ENCODE measurements around the gene FBXL17. TPM values are rescaled to one million over a fixed set of nuclear protein-coding genes. Genes with fewer than 3 reads are reported as not detected.

FBXL17 gene
- total and polyA plus RNA-seq, 5 donors from 2014 or later: 3.8 to 27.7 (median 6.4) TPM

- H3K4me3 ChIP-seq (ENCODE audit: low read depth, low read length): no peak overlapping the region
- no peaks in the 10 kb centered on the region for H3K36me3 ChIP-seq (ENCODE audit: control insufficient read depth, insufficient read depth, low read length)
- no peak overlapping the region for H3K27ac ChIP-seq (ENCODE audit: insufficient read depth, low read length, poor library complexity, severe bottlenecking)
- no peaks in the 10 kb centered on the region for H3K4me1 ChIP-seq (ENCODE audit: control insufficient read depth, insufficient read depth, low read length, poor library complexity, severe bottlenecking)
- H3K27ac Mint-ChIP-seq: peak overlapping the region in 2 of 3 donors; percentile 22 to 48
- ATAC-seq (ENCODE audit: low read depth in 2 of 2) (no peak), DNase-seq (peak in 1 of 3 donors; percentile 7)
- H3K36me3 Mint-ChIP-seq: peaks cover 9% of the 10 kb centered on the region
- no peaks in the 10 kb centered on the region for H3K27me3 Mint-ChIP-seq
- H3K4me1 Mint-ChIP-seq: peaks cover 0 to 6% (median 3%) of the 10 kb centered on the region in 4 donors
- H3K9me3 ChIP-seq (ENCODE audit: control insufficient read depth in 2 of 2, low read length in 2 of 2): no peaks in the 10 kb centered on the region
- H3K9me3 Mint-ChIP-seq: no peaks in the 10 kb centered on the region
- no peak overlapping the region for H3K4me3 Mint-ChIP-seq
- H3K27me3 ChIP-seq (ENCODE audit: control insufficient read depth, insufficient read depth, low read length): no peaks in the 10 kb centered on the region
These were observed 235.7 kb downstream of the FBXL17 start for GRCh38 chr5:108146222-108146621.

- H3K27ac Mint-ChIP-seq: no peak overlapping the region
- Histone ChIP-seq H3K4me1 (ENCODE audit: control insufficient read depth, insufficient read depth, low read length, poor library complexity, severe bottlenecking) (no peaks in the 10 kb centered on the region), H3K27ac (ENCODE audit: insufficient read depth, low read length, poor library complexity, severe bottlenecking) (no peak overlapping the region), H3K27me3 (ENCODE audit: control insufficient read depth, insufficient read depth, low read length) (no peaks in the 10 kb centered on the region), H3K4me3 (ENCODE audit: low read depth, low read length) (no peak overlapping the region), H3K36me3 (ENCODE audit: control insufficient read depth, insufficient read depth, low read length) (no peaks in the 10 kb centered on the region), H3K9me3 (ENCODE audit: control insufficient read depth in 2 of 2, low read length in 2 of 2) (no peaks in the 10 kb centered on the region)
- no peaks in the 10 kb centered on the region for H3K9me3 Mint-ChIP-seq
- no peak for ATAC-seq (ENCODE audit: low read depth in 2 of 2)
- no peaks in the 10 kb centered on the region for H3K27me3 Mint-ChIP-seq
- peaks cover 9% of the 10 kb centered on the region for H3K36me3 Mint-ChIP-seq
- no peak overlapping the region for H3K4me3 Mint-ChIP-seq
- DNase-seq: no peak
- H3K4me1 Mint-ChIP-seq: peaks cover 0 to 6% (median 3%) of the 10 kb centered on the region in 4 donors
These were observed 236.5 kb downstream of the FBXL17 start for GRCh38 chr5:108145351-108145750.

GRCh38 chr5:108144332-108144731 is 237.6 kb downstream of the FBXL17 start:
- DNase-seq (no peak), ATAC-seq (ENCODE audit: low read depth in 2 of 2) (no peak)
- H3K4me3 Mint-ChIP-seq: no peak overlapping the region
- H3K9me3 Mint-ChIP-seq: no peaks in the 10 kb centered on the region
- Histone ChIP-seq H3K4me3 (ENCODE audit: low read depth, low read length) (no peak overlapping the region), H3K4me1 (ENCODE audit: control insufficient read depth, insufficient read depth, low read length, poor library complexity, severe bottlenecking) (no peaks in the 10 kb centered on the region), H3K27ac (ENCODE audit: insufficient read depth, low read length, poor library complexity, severe bottlenecking) (no peak overlapping the region), H3K36me3 (ENCODE audit: control insufficient read depth, insufficient read depth, low read length) (no peaks in the 10 kb centered on the region), H3K9me3 (ENCODE audit: control insufficient read depth in 2 of 2, low read length in 2 of 2) (no peaks in the 10 kb centered on the region), H3K27me3 (ENCODE audit: control insufficient read depth, insufficient read depth, low read length) (no peaks in the 10 kb centered on the region)
- no peak overlapping the region for H3K27ac Mint-ChIP-seq
- H3K36me3 Mint-ChIP-seq: peaks cover 9% of the 10 kb centered on the region
- H3K27me3 Mint-ChIP-seq: no peaks in the 10 kb centered on the region
- H3K4me1 Mint-ChIP-seq: peaks cover 0 to 5% (median 2%) of the 10 kb centered on the region in 4 donors

- no peaks in the 10 kb centered on the region for H3K27me3 Mint-ChIP-seq
- Histone ChIP-seq H3K4me3 (ENCODE audit: low read depth, low read length) (no peak overlapping the region), H3K27ac (ENCODE audit: insufficient read depth, low read length, poor library complexity, severe bottlenecking) (no peak overlapping the region), H3K36me3 (ENCODE audit: control insufficient read depth, insufficient read depth, low read length) (no peaks in the 10 kb centered on the region), H3K27me3 (ENCODE audit: control insufficient read depth, insufficient read depth, low read length) (no peaks in the 10 kb centered on the region), H3K4me1 (ENCODE audit: control insufficient read depth, insufficient read depth, low read length, poor library complexity, severe bottlenecking) (no peaks in the 10 kb centered on the region), H3K9me3 (ENCODE audit: control insufficient read depth in 2 of 2, low read length in 2 of 2) (no peaks in the 10 kb centered on the region)
- H3K9me3 Mint-ChIP-seq: no peaks in the 10 kb centered on the region
- DNase-seq (no peak), ATAC-seq (ENCODE audit: low read depth in 2 of 2) (no peak)
- H3K4me1 Mint-ChIP-seq: peaks cover 0 to 5% (median 2%) of the 10 kb centered on the region in 4 donors
- H3K36me3 Mint-ChIP-seq: peaks cover 9% of the 10 kb centered on the region
- no peak overlapping the region for H3K4me3 Mint-ChIP-seq
- H3K27ac Mint-ChIP-seq: no peak overlapping the region
These were observed 238.3 kb downstream of the FBXL17 start for GRCh38 chr5:108143581-108143980.

DNA sequence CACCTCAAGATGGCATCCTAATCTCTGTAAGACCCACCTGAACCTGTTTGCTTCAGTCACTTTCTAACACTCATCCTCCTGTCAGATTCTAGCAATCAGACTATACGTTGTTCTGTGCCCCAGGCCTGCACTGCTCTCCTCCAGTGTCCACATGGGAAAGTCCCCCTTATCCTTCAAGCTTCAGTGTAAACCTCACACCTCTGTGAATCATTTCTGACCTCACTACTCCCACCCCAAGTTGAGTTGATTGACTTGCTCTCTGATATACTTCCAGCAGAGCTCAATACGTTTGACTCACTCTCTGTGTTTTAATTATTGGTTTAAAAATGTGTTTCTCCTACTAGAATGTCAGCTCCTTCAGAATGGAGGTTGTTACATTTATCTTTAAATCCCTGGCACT is 240.2 kb downstream of the FBXL17 start:
- Mint-ChIP-seq H3K36me3 (peaks cover 3% of the 10 kb centered on the region), H3K27me3 (no peaks in the 10 kb centered on the region)

GRCh38 chr5:108136493-108136892 is 245.4 kb downstream of the FBXL17 start:
- H3K4me3 Mint-ChIP-seq: no peak overlapping the region
- H3K36me3 ChIP-seq (ENCODE audit: control insufficient read depth, insufficient read depth, low read length): no peaks in the 10 kb centered on the region
- DNase-seq: no peak
- H3K9me3 ChIP-seq (ENCODE audit: control insufficient read depth in 2 of 2, low read length in 2 of 2): no peaks in the 10 kb centered on the region
- H3K27ac ChIP-seq (ENCODE audit: insufficient read depth, low read length, poor library complexity, severe bottlenecking): no peak overlapping the region
- peaks cover 9% of the 10 kb centered on the region for H3K36me3 Mint-ChIP-seq
- H3K4me1 ChIP-seq (ENCODE audit: control insufficient read depth, insufficient read depth, low read length, poor library complexity, severe bottlenecking): no peaks in the 10 kb centered on the region
- H3K27me3 ChIP-seq (ENCODE audit: control insufficient read depth, insufficient read depth, low read length): no peaks in the 10 kb centered on the region
- no peak for ATAC-seq (ENCODE audit: low read depth in 2 of 2)
- H3K4me3 ChIP-seq (ENCODE audit: low read depth, low read length): no peak overlapping the region
- no peak overlapping the region for H3K27ac Mint-ChIP-seq
- H3K9me3 Mint-ChIP-seq: no peaks in the 10 kb centered on the region
- no peaks in the 10 kb centered on the region for H3K4me1 Mint-ChIP-seq
- no peaks in the 10 kb centered on the region for H3K27me3 Mint-ChIP-seq

More for the DNA sequence above, 240.2 kb downstream of the FBXL17 start:
- H3K36me3 ChIP-seq (ENCODE audit: control insufficient read depth, insufficient read depth, low read length): no peaks in the 10 kb centered on the region
- DNase-seq: no peak
- Mint-ChIP-seq H3K27ac (no peak overlapping the region), H3K9me3 (no peaks in the 10 kb centered on the region), H3K4me1 (peaks cover 0 to 5% (median 2%) of the 10 kb centered on the region in 4 donors), H3K4me3 (no peak overlapping the region)
- no peaks in the 10 kb centered on the region for H3K4me1 ChIP-seq (ENCODE audit: control insufficient read depth, insufficient read depth, low read length, poor library complexity, severe bottlenecking)
- H3K4me3 ChIP-seq (ENCODE audit: low read depth, low read length): no peak overlapping the region
- no peaks in the 10 kb centered on the region for H3K9me3 ChIP-seq (ENCODE audit: control insufficient read depth in 2 of 2, low read length in 2 of 2)
- no peak for ATAC-seq (ENCODE audit: low read depth in 2 of 2)
- no peaks in the 10 kb centered on the region for H3K27me3 ChIP-seq (ENCODE audit: control insufficient read depth, insufficient read depth, low read length)
- no peak overlapping the region for H3K27ac ChIP-seq (ENCODE audit: insufficient read depth, low read length, poor library complexity, severe bottlenecking)

- DNase-seq: no peak
- H3K27ac Mint-ChIP-seq: no peak overlapping the region
- Histone ChIP-seq H3K36me3 (ENCODE audit: control insufficient read depth, insufficient read depth, low read length) (no peaks in the 10 kb centered on the region), H3K27me3 (ENCODE audit: control insufficient read depth, insufficient read depth, low read length) (no peaks in the 10 kb centered on the region), H3K9me3 (ENCODE audit: control insufficient read depth in 2 of 2, low read length in 2 of 2) (no peaks in the 10 kb centered on the region), H3K4me1 (ENCODE audit: control insufficient read depth, insufficient read depth, low read length, poor library complexity, severe bottlenecking) (no peaks in the 10 kb centered on the region), H3K27ac (ENCODE audit: insufficient read depth, low read length, poor library complexity, severe bottlenecking) (no peak overlapping the region), H3K4me3 (ENCODE audit: low read depth, low read length) (no peak overlapping the region)
- ATAC-seq (ENCODE audit: low read depth in 2 of 2): no peak
- no peaks in the 10 kb centered on the region for H3K9me3 Mint-ChIP-seq
- peaks cover 0 to 11% (median 3%) of the 10 kb centered on the region in 4 donors for H3K4me1 Mint-ChIP-seq
- H3K4me3 Mint-ChIP-seq: no peak overlapping the region
- H3K27me3 Mint-ChIP-seq: no peaks in the 10 kb centered on the region
- peaks cover 9% of the 10 kb centered on the region for H3K36me3 Mint-ChIP-seq
These were observed 252.8 kb downstream of the FBXL17 start for GRCh38 chr5:108129129-108129528.

GRCh38 chr5:108125771-108126511 is 256.0 kb downstream of the FBXL17 start:
- H3K4me1 Mint-ChIP-seq: peaks cover 0 to 11% (median 2%) of the 10 kb centered on the region in 4 donors
- no peaks in the 10 kb centered on the region for H3K27me3 Mint-ChIP-seq
- H3K4me3 ChIP-seq (ENCODE audit: low read depth, low read length): no peak overlapping the region
- H3K36me3 ChIP-seq (ENCODE audit: control insufficient read depth, insufficient read depth, low read length): no peaks in the 10 kb centered on the region
- H3K4me1 ChIP-seq (ENCODE audit: control insufficient read depth, insufficient read depth, low read length, poor library complexity, severe bottlenecking): no peaks in the 10 kb centered on the region
- no peak overlapping the region for H3K4me3 Mint-ChIP-seq
- no peaks in the 10 kb centered on the region for H3K9me3 ChIP-seq (ENCODE audit: control insufficient read depth in 2 of 2, low read length in 2 of 2)
- no peaks in the 10 kb centered on the region for H3K36me3 Mint-ChIP-seq
- no peak for DNase-seq
- no peak for ATAC-seq (ENCODE audit: low read depth in 2 of 2)
- H3K9me3 Mint-ChIP-seq: no peaks in the 10 kb centered on the region
- H3K27ac ChIP-seq (ENCODE audit: insufficient read depth, low read length, poor library complexity, severe bottlenecking): no peak overlapping the region
- H3K27me3 ChIP-seq (ENCODE audit: control insufficient read depth, insufficient read depth, low read length): no peaks in the 10 kb centered on the region
- no peak overlapping the region for H3K27ac Mint-ChIP-seq

Data from CD4-positive, CD25-positive, alpha-beta regulatory T cell (primary cell).